PFSK-1 (cell line): ENCODE data around the gene COLEC12.

Source experiments
- FOXP2 ChIP-seq: optimal IDR thresholded peaks from 2 replicates; pipeline ENCODE3; 2011; ENCODE audit warnings: borderline replicate concordance, control low read depth, inconsistent platforms; ENCODE audit not compliant: insufficient read depth; ENCODE audit errors: extremely low read length, extremely low read depth
- POLR2AphosphoS5 ChIP-seq: IDR thresholded peaks from 2 replicates; pipeline ENCODE4 v1.6.1; 2012; ENCODE audit warnings: low read depth, mild to moderate bottlenecking, control low read depth, low read length, moderate library complexity
- REST ChIP-seq, 2 experiments: IDR thresholded peaks; 2 replicates each; pipeline versions ENCODE4 v1.6.1 to v1.8.0; 2011 to 2012; ENCODE audit warnings: low read depth in 2 of 2, low read length in 2 of 2, control low read depth in 1 of 2, inconsistent platforms in 1 of 2, mild to moderate bottlenecking in 1 of 2, moderate library complexity in 1 of 2; ENCODE audit not compliant: insufficient read depth in 1 of 2
- SIN3A ChIP-seq: IDR thresholded peaks from 2 replicates; pipeline ENCODE4 v1.6.1; 2012; ENCODE audit warnings: mild to moderate bottlenecking, low read length, moderate library complexity, borderline replicate concordance; ENCODE audit not compliant: insufficient read depth
- TAF1 ChIP-seq: IDR thresholded peaks from 2 replicates; pipeline ENCODE4 v1.6.1; 2012; ENCODE audit warnings: low read length, control low read depth, borderline replicate concordance; ENCODE audit not compliant: insufficient read depth

The COLEC12 gene

GRCh38 chr18:497688-498087 lies 2.8 kb downstream of the COLEC12 start:
- TF ChIP-seq REST (IDR thresholded peaks at IDR 0.05; ENCODE audit: insufficient read depth in 1 of 2, low read depth in 2 of 2, low read length in 2 of 2) (no peak), TAF1 (no peak), POLR2AphosphoS5 (no peak), SIN3A (no peak), FOXP2 (no peak)

DNA sequence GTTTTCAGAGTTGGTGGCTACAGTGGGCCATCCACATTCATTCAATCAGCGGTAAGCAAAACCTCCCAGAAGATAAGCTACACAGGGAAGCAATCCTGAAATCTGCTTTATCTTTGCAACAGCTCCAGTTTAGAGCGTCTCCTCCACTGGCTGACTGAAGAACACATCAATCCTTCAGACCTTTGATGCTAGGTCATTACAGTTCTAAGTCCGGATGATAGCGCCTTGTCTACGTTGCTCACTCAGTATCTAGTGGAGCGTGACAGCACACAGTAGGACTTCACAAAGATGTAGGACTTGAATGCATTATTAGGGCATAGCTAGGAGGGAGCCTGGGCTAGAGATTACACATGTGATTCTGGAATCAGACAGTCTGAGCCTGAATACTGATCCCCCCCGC lies 5.0 kb downstream of the COLEC12 start:
- TF ChIP-seq REST (IDR thresholded peaks at IDR 0.05; ENCODE audit: insufficient read depth in 1 of 2, low read depth in 2 of 2, low read length in 2 of 2): no peak
- no peak for TF ChIP-seq SIN3A
- no peak for TF ChIP-seq FOXP2
- TF ChIP-seq TAF1: no peak
- no peak for TF ChIP-seq POLR2AphosphoS5

- no peak for TF ChIP-seq REST (IDR thresholded peaks at IDR 0.05; ENCODE audit: insufficient read depth in 1 of 2, low read depth in 2 of 2, low read length in 2 of 2)
- no peak for TF ChIP-seq SIN3A
- no peak for TF ChIP-seq POLR2AphosphoS5
- TF ChIP-seq TAF1: no peak
- no peak for TF ChIP-seq FOXP2
These were observed 5.5 kb downstream of the COLEC12 start for GRCh38 chr18:495017-495416.

- no peak for TF ChIP-seq POLR2AphosphoS5
- no peak for TF ChIP-seq TAF1
- no peak for TF ChIP-seq REST (IDR thresholded peaks at IDR 0.05; ENCODE audit: insufficient read depth in 1 of 2, low read depth in 2 of 2, low read length in 2 of 2)
- TF ChIP-seq FOXP2: no peak
- TF ChIP-seq SIN3A: no peak
These were observed 6.2 kb downstream of the COLEC12 start for GRCh38 chr18:493986-494983.
